ENCODE measurements around the gene HTR3A. TPM values are rescaled to one million over a fixed set of nuclear protein-coding genes. Genes with fewer than 3 reads are reported as not detected.

The HTR3A gene
- total RNA-seq, 2 donors from 2014 or later, result not detected

GRCh38 chr11:113977701-113978100 lies 2.8 kb downstream of the HTR3A start:
- no peak overlapping the region for H3K4me3 ChIP-seq
- DNase-seq (ENCODE audit: low spot score), result no peak
- no peaks in the 10 kb centered on the region for H3K9me3 ChIP-seq
- peaks cover 0 to 7% of the 10 kb centered on the region in 2 donors for H3K4me1 ChIP-seq (ENCODE audit: control insufficient read depth in 1 of 2, low read depth in 2 of 2)
- no peak for ATAC-seq (ENCODE audit: insufficient number of reproducible peaks, low FRiP score, low read depth)
- no peak for TF ChIP-seq CTCF (IDR thresholded peaks at IDR 0.05)
- no peak overlapping the region for H3K27ac ChIP-seq
- no peaks in the 10 kb centered on the region for H3K36me3 ChIP-seq
- no peaks in the 10 kb centered on the region for H3K27me3 ChIP-seq (replicated peaks; ENCODE audit: insufficient read depth)

- Histone ChIP-seq H3K36me3 (no peaks in the 10 kb centered on the region), H3K4me1 (ENCODE audit: control insufficient read depth in 1 of 2, low read depth in 2 of 2) (peaks cover 0 to 7% of the 10 kb centered on the region in 2 donors), H3K9me3 (no peaks in the 10 kb centered on the region), H3K27ac (no peak overlapping the region), H3K4me3 (no peak overlapping the region), H3K27me3 (replicated peaks; ENCODE audit: insufficient read depth) (no peaks in the 10 kb centered on the region)
- no peak for ATAC-seq (ENCODE audit: insufficient number of reproducible peaks, low FRiP score, low read depth)
- TF ChIP-seq CTCF (IDR thresholded peaks at IDR 0.05), result no peak
- DNase-seq (ENCODE audit: low spot score), result no peak
These were observed 4.5 kb downstream of the HTR3A start for GRCh38 chr11:113979431-113979830.

- Histone ChIP-seq H3K36me3 (no peaks in the 10 kb centered on the region), H3K4me1 (ENCODE audit: control insufficient read depth in 1 of 2, low read depth in 2 of 2) (no peaks in the 10 kb centered on the region), H3K27ac (no peak overlapping the region), H3K9me3 (no peaks in the 10 kb centered on the region), H3K27me3 (replicated peaks; ENCODE audit: insufficient read depth) (no peaks in the 10 kb centered on the region), H3K4me3 (no peak overlapping the region)
- no peak for ATAC-seq (ENCODE audit: insufficient number of reproducible peaks, low FRiP score, low read depth)
- no peak for DNase-seq (ENCODE audit: low spot score)
- TF ChIP-seq CTCF (IDR thresholded peaks at IDR 0.05), result no peak
These were observed 5.9 kb downstream of the HTR3A start for GRCh38 chr11:113980785-113981184.

GRCh38 chr11:113982306-113982705 lies 7.4 kb downstream of the HTR3A start:
- Histone ChIP-seq H3K4me3 (no peak overlapping the region), H3K4me1 (ENCODE audit: control insufficient read depth in 1 of 2, low read depth in 2 of 2) (no peaks in the 10 kb centered on the region), H3K27ac (no peak overlapping the region), H3K27me3 (replicated peaks; ENCODE audit: insufficient read depth) (no peaks in the 10 kb centered on the region), H3K36me3 (no peaks in the 10 kb centered on the region), H3K9me3 (no peaks in the 10 kb centered on the region)
- TF ChIP-seq CTCF (IDR thresholded peaks at IDR 0.05), result no peak
- no peak for DNase-seq (ENCODE audit: low spot score)
- no peak for ATAC-seq (ENCODE audit: insufficient number of reproducible peaks, low FRiP score, low read depth)

GRCh38 chr11:113984781-113985180 lies 9.9 kb downstream of the HTR3A start:
- ATAC-seq (ENCODE audit: insufficient number of reproducible peaks, low FRiP score, low read depth) (no peak), DNase-seq (ENCODE audit: low spot score) (no peak)
- H3K4me3 ChIP-seq, result no peak overlapping the region
- no peak for TF ChIP-seq CTCF (IDR thresholded peaks at IDR 0.05)
- H3K27me3 ChIP-seq (replicated peaks; ENCODE audit: insufficient read depth), result no peaks in the 10 kb centered on the region
- no peaks in the 10 kb centered on the region for H3K9me3 ChIP-seq
- H3K27ac ChIP-seq, result no peak overlapping the region
- H3K4me1 ChIP-seq (ENCODE audit: control insufficient read depth in 1 of 2, low read depth in 2 of 2), result no peaks in the 10 kb centered on the region
- no peaks in the 10 kb centered on the region for H3K36me3 ChIP-seq
